Panc1 (cell line): ENCODE measurements around the gene CACNA1A.

Experiments
- POLR2AphosphoS5 ChIP-seq: IDR thresholded peaks from 2 replicates; pipeline ENCODE4 v1.6.1; 2012; ENCODE audit warnings: mild to moderate bottlenecking, low read depth, low read length, moderate library complexity
- TF ChIP-seq, protein P1 (sequence below): fragments of 450-650 bp; IDR thresholded peaks from 2 replicates; pipeline ENCODE4 v1.5.1; 2017; ENCODE audit warnings: mild to moderate bottlenecking
- TF ChIP-seq, protein P2 (sequence below), 2 experiments: IDR thresholded peaks; 2 replicates each; pipeline ENCODE4 v1.6.1; 2011 to 2012; ENCODE audit warnings: low read depth in 2 of 2, control low read depth in 1 of 2, low read length in 1 of 2, mild to moderate bottlenecking in 1 of 2, moderate library complexity in 1 of 2; ENCODE audit not compliant: insufficient read depth in 1 of 2

DNA sequence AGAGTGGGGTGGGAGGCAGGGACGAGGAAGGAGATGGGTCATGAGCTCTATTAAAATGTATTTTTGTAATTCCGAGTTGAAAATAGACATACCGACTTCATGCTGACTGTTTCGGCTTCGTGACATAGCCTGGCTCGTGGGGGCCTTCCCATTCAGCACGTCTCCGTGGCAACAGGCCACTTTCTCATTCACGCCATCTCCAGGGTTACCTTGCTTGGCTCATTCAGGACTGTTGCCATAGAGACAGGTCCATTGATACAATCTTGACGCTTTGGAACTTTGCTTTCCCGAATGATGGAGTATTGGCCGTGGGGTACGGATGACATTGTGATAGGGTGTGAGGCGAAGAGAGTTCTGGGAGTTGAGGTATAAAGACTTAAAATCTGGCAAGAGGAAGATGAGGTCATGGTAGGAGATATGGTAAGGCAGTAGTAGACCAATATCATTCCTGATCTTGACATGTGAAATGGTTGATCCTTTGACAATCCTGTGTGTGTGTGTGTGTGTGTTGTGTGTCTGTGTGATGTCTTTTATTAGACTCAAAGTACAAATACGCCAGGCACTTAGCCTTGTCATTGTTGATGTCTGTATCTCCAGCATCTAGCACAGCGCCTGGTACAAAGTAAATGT is 97.3 kb downstream of the CACNA1A start:
- TF ChIP-seq, protein P1, sequence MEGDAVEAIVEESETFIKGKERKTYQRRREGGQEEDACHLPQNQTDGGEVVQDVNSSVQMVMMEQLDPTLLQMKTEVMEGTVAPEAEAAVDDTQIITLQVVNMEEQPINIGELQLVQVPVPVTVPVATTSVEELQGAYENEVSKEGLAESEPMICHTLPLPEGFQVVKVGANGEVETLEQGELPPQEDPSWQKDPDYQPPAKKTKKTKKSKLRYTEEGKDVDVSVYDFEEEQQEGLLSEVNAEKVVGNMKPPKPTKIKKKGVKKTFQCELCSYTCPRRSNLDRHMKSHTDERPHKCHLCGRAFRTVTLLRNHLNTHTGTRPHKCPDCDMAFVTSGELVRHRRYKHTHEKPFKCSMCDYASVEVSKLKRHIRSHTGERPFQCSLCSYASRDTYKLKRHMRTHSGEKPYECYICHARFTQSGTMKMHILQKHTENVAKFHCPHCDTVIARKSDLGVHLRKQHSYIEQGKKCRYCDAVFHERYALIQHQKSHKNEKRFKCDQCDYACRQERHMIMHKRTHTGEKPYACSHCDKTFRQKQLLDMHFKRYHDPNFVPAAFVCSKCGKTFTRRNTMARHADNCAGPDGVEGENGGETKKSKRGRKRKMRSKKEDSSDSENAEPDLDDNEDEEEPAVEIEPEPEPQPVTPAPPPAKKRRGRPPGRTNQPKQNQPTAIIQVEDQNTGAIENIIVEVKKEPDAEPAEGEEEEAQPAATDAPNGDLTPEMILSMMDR, result no peak
- no peak for TF ChIP-seq POLR2AphosphoS5
- TF ChIP-seq, protein P2, sequence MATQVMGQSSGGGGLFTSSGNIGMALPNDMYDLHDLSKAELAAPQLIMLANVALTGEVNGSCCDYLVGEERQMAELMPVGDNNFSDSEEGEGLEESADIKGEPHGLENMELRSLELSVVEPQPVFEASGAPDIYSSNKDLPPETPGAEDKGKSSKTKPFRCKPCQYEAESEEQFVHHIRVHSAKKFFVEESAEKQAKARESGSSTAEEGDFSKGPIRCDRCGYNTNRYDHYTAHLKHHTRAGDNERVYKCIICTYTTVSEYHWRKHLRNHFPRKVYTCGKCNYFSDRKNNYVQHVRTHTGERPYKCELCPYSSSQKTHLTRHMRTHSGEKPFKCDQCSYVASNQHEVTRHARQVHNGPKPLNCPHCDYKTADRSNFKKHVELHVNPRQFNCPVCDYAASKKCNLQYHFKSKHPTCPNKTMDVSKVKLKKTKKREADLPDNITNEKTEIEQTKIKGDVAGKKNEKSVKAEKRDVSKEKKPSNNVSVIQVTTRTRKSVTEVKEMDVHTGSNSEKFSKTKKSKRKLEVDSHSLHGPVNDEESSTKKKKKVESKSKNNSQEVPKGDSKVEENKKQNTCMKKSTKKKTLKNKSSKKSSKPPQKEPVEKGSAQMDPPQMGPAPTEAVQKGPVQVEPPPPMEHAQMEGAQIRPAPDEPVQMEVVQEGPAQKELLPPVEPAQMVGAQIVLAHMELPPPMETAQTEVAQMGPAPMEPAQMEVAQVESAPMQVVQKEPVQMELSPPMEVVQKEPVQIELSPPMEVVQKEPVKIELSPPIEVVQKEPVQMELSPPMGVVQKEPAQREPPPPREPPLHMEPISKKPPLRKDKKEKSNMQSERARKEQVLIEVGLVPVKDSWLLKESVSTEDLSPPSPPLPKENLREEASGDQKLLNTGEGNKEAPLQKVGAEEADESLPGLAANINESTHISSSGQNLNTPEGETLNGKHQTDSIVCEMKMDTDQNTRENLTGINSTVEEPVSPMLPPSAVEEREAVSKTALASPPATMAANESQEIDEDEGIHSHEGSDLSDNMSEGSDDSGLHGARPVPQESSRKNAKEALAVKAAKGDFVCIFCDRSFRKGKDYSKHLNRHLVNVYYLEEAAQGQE (IDR thresholded peaks at IDR 0.05; ENCODE audit: insufficient read depth in 1 of 2, low read depth in 2 of 2, low read length in 1 of 2), result no peak
